Measurements from ENCODE around the gene ATG10.
"Not testable (repeated sequence)": the region's sequence is repeated elsewhere in the genome, so short reads cannot be mapped to it uniquely, and the experiment has no call there.

Gene ATG10

DNA sequence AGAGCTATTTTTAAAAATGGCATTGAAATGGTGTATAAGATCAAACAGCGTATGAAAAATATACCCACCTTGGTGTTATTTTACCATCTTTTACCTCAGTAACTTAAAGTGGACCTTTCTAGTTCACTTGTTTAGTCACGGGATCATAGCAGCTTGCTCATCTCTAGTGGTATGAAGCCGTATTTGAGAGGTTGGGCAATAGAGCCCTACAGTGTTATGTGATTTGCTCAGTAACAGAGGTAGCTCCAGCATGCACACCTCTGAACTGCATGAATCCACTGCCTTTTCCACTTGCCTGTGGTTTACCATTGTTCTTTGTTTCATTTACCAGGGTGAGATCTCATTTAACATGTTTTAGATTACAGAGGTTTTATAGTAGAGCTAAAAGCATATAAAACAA lies 134.4 kb downstream of the ATG10 start:
- Histone ChIP-seq H3K9me3 (ENCODE audit: control insufficient read depth in 5 of 5, low read length in 5 of 5) (no peaks in the 10 kb centered on the region), H3K4me1 (ENCODE audit: control insufficient read depth in 5 of 5, insufficient read depth in 5 of 5, low read length in 5 of 5) (peaks cover 0 to 12% (median 8%) of the 10 kb centered on the region in 5 donors), H3K4me3 (ENCODE audit: low read depth in 1 of 5, low read length in 5 of 5) (no peak overlapping the region), H3K36me3 (ENCODE audit: control insufficient read depth in 5 of 5, insufficient read depth in 5 of 5, low read length in 5 of 5) (no peaks in the 10 kb centered on the region), H3K27ac (ENCODE audit: low read depth, low read length) (no peak overlapping the region), H3K27me3 (ENCODE audit: control insufficient read depth in 5 of 5, insufficient read depth in 4 of 5, low read length in 5 of 5) (no peaks in the 10 kb centered on the region), H3K9ac (ENCODE audit: low read length in 5 of 5) (no peak overlapping the region)

DNA sequence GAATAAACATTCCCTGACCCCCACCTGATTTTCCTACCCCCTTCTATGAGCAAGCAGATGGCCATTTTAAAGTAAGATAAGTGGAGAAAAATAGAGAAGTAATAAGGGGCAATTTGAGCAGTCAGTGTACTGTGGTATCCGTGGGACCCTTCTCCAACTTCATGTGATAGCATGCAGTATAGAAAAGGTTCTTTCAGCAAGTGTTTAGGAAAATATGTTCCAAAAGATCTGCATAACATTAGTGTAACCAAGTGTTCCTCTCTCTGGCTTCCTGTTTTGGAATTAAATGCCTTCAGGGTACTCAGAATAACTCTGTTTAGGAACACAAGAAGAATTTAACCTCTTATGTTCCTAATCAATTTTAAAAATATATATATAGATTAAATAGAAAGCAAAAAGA lies 134.9 kb downstream of the ATG10 start:
- Histone ChIP-seq H3K4me1 (ENCODE audit: control insufficient read depth in 5 of 5, insufficient read depth in 5 of 5, low read length in 5 of 5) (peaks cover 0 to 12% (median 7%) of the 10 kb centered on the region in 5 donors), H3K9me3 (ENCODE audit: control insufficient read depth in 5 of 5, low read length in 5 of 5) (no peaks in the 10 kb centered on the region), H3K27ac (ENCODE audit: low read depth, low read length) (no peak overlapping the region), H3K27me3 (ENCODE audit: control insufficient read depth in 5 of 5, insufficient read depth in 4 of 5, low read length in 5 of 5) (no peaks in the 10 kb centered on the region), H3K9ac (ENCODE audit: low read length in 5 of 5) (no peak overlapping the region), H3K4me3 (ENCODE audit: low read depth in 1 of 5, low read length in 5 of 5) (no peak overlapping the region), H3K36me3 (ENCODE audit: control insufficient read depth in 5 of 5, insufficient read depth in 5 of 5, low read length in 5 of 5) (no peaks in the 10 kb centered on the region)

GRCh38 chr5:82107267-82107666 lies 135.4 kb downstream of the ATG10 start:
- H3K36me3 ChIP-seq (ENCODE audit: control insufficient read depth in 5 of 5, insufficient read depth in 5 of 5, low read length in 5 of 5) = no peaks in the 10 kb centered on the region
- no peak overlapping the region for H3K4me3 ChIP-seq (ENCODE audit: low read depth in 1 of 5, low read length in 5 of 5)
- H3K9ac ChIP-seq (ENCODE audit: low read length in 5 of 5) = no peak overlapping the region
- H3K27ac ChIP-seq (ENCODE audit: low read depth, low read length) = no peak overlapping the region
- H3K4me1 ChIP-seq (ENCODE audit: control insufficient read depth in 5 of 5, insufficient read depth in 5 of 5, low read length in 5 of 5) = peaks cover 0 to 12% (median 7%) of the 10 kb centered on the region in 5 donors
- H3K9me3 ChIP-seq (ENCODE audit: control insufficient read depth in 5 of 5, low read length in 5 of 5) = no peaks in the 10 kb centered on the region
- no peaks in the 10 kb centered on the region for H3K27me3 ChIP-seq (ENCODE audit: control insufficient read depth in 5 of 5, insufficient read depth in 4 of 5, low read length in 5 of 5)

DNA sequence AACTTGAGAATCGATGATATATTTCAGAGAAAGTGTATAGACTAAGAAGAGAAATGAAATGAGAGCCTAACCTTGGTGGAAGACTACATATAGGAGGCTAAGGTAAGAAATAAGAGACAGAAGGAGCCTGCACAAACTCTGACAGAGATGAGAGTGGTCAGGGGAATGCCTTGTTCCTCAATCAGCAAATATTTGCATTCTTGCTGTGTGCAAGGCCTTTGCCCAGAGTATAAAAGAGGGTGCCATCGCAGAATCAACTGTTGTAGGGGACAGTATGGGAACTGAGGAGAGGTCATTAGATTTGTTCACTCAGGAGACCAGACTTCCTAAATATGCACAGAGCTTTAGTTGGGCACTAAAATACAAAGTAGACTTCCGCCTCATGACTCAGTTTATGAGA lies 137.2 kb downstream of the ATG10 start:
- peaks cover 0 to 12% (median 7%) of the 10 kb centered on the region in 5 donors for H3K4me1 ChIP-seq (ENCODE audit: control insufficient read depth in 5 of 5, insufficient read depth in 5 of 5, low read length in 5 of 5)
- H3K27ac ChIP-seq (ENCODE audit: low read depth, low read length) = no peak overlapping the region
- no peaks in the 10 kb centered on the region for H3K27me3 ChIP-seq (ENCODE audit: control insufficient read depth in 5 of 5, insufficient read depth in 4 of 5, low read length in 5 of 5)
- H3K36me3 ChIP-seq (ENCODE audit: control insufficient read depth in 5 of 5, insufficient read depth in 5 of 5, low read length in 5 of 5) = no peaks in the 10 kb centered on the region
- no peaks in the 10 kb centered on the region for H3K9me3 ChIP-seq (ENCODE audit: control insufficient read depth in 5 of 5, low read length in 5 of 5)
- H3K4me3 ChIP-seq (ENCODE audit: low read depth in 1 of 5, low read length in 5 of 5) = no peak overlapping the region
- no peak overlapping the region for H3K9ac ChIP-seq (ENCODE audit: low read length in 5 of 5)

DNA sequence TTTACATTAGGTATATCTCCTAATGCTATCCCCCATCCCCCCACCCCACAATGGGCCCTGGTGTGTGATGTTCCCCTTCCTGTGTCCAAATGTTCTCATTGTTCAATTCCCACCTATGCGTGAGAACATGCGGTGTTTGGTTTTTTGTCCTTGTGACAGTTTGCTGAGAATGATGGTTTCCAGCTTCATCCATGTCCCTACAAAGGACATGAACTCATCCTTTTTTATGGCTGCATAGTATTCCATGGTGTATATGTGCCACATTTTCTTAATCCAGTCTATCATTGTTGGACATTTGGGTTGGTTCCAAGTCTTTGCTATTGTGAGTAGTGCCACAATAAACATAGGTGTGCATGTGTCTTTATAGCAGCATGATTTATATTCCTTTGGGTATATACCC lies 138.1 kb downstream of the ATG10 start:
- not testable (repeated sequence) for H3K9me3 ChIP-seq (ENCODE audit: control insufficient read depth in 5 of 5, low read length in 5 of 5); H3K27ac ChIP-seq (ENCODE audit: low read depth, low read length); H3K9ac ChIP-seq (ENCODE audit: low read length in 5 of 5); H3K36me3 ChIP-seq (ENCODE audit: control insufficient read depth in 5 of 5, insufficient read depth in 5 of 5, low read length in 5 of 5); H3K27me3 ChIP-seq (ENCODE audit: control insufficient read depth in 5 of 5, insufficient read depth in 4 of 5, low read length in 5 of 5); H3K4me3 ChIP-seq (ENCODE audit: low read depth in 1 of 5, low read length in 5 of 5)
- H3K4me1 ChIP-seq (ENCODE audit: control insufficient read depth in 5 of 5, insufficient read depth in 5 of 5, low read length in 5 of 5) = peaks cover 0 to 12% (median 7%) of the 10 kb centered on the region in 5 donors

- no peaks in the 10 kb centered on the region for H3K9me3 ChIP-seq (ENCODE audit: control insufficient read depth in 5 of 5, low read length in 5 of 5)
- H3K4me1 ChIP-seq (ENCODE audit: control insufficient read depth in 5 of 5, insufficient read depth in 5 of 5, low read length in 5 of 5) = peaks cover 0 to 14% (median 11%) of the 10 kb centered on the region in 5 donors
- H3K4me3 ChIP-seq (ENCODE audit: low read depth in 1 of 5, low read length in 5 of 5) = no peak overlapping the region
- no peak overlapping the region for H3K27ac ChIP-seq (ENCODE audit: low read depth, low read length)
- H3K36me3 ChIP-seq (ENCODE audit: control insufficient read depth in 5 of 5, insufficient read depth in 5 of 5, low read length in 5 of 5) = no peaks in the 10 kb centered on the region
- H3K9ac ChIP-seq (ENCODE audit: low read length in 5 of 5) = no peak overlapping the region
- H3K27me3 ChIP-seq (ENCODE audit: control insufficient read depth in 5 of 5, insufficient read depth in 4 of 5, low read length in 5 of 5) = no peaks in the 10 kb centered on the region
These were observed 139.4 kb downstream of the ATG10 start for GRCh38 chr5:82111191-82111590.

- H3K9ac ChIP-seq (ENCODE audit: low read length in 5 of 5) = no peak overlapping the region
- no peak overlapping the region for H3K4me3 ChIP-seq (ENCODE audit: low read depth in 1 of 5, low read length in 5 of 5)
- no peaks in the 10 kb centered on the region for H3K9me3 ChIP-seq (ENCODE audit: control insufficient read depth in 5 of 5, low read length in 5 of 5)
- H3K4me1 ChIP-seq (ENCODE audit: control insufficient read depth in 5 of 5, insufficient read depth in 5 of 5, low read length in 5 of 5) = peaks cover 0 to 6% (median 6%) of the 10 kb centered on the region in 5 donors
- no peaks in the 10 kb centered on the region for H3K27me3 ChIP-seq (ENCODE audit: control insufficient read depth in 5 of 5, insufficient read depth in 4 of 5, low read length in 5 of 5)
- H3K27ac ChIP-seq (ENCODE audit: low read depth, low read length) = no peak overlapping the region
- no peaks in the 10 kb centered on the region for H3K36me3 ChIP-seq (ENCODE audit: control insufficient read depth in 5 of 5, insufficient read depth in 5 of 5, low read length in 5 of 5)
These were observed 144.0 kb downstream of the ATG10 start for GRCh38 chr5:82115858-82116257.

DNA sequence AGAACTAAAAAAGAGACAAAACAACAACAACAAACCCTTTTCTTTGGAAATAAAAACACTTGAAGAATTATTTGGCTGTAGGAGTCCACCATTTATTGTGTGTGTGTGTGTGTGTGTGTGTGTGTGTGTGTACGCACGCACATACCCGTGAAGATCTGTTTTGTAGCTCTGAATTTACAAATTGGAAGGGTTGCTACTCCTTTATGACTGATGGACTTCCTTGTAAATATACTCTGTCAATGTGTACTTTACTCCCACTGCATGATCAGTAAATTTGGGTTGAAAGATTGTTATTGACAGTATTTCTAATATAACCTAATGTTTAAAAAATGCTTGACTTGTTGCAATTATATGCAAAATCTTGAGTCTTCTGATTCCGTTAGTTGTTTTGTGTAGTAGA lies 148.1 kb downstream of the ATG10 start:
- H3K9me3 ChIP-seq (ENCODE audit: control insufficient read depth in 5 of 5, low read length in 5 of 5) = no peaks in the 10 kb centered on the region
- H3K27me3 ChIP-seq (ENCODE audit: control insufficient read depth in 5 of 5, insufficient read depth in 4 of 5, low read length in 5 of 5) = no peaks in the 10 kb centered on the region
- H3K27ac ChIP-seq (ENCODE audit: low read depth, low read length) = no peak overlapping the region
- H3K4me3 ChIP-seq (ENCODE audit: low read depth in 1 of 5, low read length in 5 of 5) = no peak overlapping the region
- H3K4me1 ChIP-seq (ENCODE audit: control insufficient read depth in 5 of 5, insufficient read depth in 5 of 5, low read length in 5 of 5) = peaks cover 0 to 6% (median 6%) of the 10 kb centered on the region in 5 donors
- no peak overlapping the region for H3K9ac ChIP-seq (ENCODE audit: low read length in 5 of 5)
- no peaks in the 10 kb centered on the region for H3K36me3 ChIP-seq (ENCODE audit: control insufficient read depth in 5 of 5, insufficient read depth in 5 of 5, low read length in 5 of 5)

DNA sequence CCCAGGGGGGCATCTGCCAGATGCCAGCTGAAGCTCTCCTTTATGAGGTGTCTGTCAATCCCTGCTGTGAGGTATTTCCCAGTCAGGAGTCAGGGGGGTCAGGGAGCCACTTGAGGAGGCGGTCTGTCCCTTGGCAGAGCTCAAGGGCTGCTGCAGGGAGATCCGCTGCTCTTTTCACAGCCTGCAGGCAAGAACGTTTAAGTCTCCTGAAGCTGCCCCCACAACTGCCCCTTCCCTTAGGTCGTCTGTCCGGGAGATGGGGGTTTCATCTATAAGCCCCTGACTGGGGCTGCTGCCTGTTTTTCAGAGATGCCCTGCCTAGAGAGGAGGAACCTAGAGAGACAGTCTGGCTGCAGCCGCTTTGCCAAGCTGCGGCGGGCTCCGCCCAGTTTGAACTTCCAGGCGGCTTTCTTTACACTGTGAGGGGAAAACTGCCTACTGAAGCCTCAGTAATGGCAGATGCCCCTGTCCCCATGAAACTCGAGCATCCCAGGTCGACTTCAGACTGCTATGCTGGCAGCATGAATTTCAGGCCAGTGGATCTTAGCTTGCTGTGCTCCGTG lies 158.0 kb downstream of the ATG10 start:
- Histone ChIP-seq H3K4me3 (ENCODE audit: low read depth in 1 of 5, low read length in 5 of 5) (no peak overlapping the region), H3K27ac (ENCODE audit: low read depth, low read length) (no peak overlapping the region), H3K27me3 (ENCODE audit: control insufficient read depth in 5 of 5, insufficient read depth in 4 of 5, low read length in 5 of 5) (no peaks in the 10 kb centered on the region), H3K4me1 (ENCODE audit: control insufficient read depth in 5 of 5, insufficient read depth in 5 of 5, low read length in 5 of 5) (no peaks in the 10 kb centered on the region), H3K9me3 (ENCODE audit: control insufficient read depth in 5 of 5, low read length in 5 of 5) (no peaks in the 10 kb centered on the region), H3K36me3 (ENCODE audit: control insufficient read depth in 5 of 5, insufficient read depth in 5 of 5, low read length in 5 of 5) (no peaks in the 10 kb centered on the region), H3K9ac (ENCODE audit: low read length in 5 of 5) (no peak overlapping the region)

DNA sequence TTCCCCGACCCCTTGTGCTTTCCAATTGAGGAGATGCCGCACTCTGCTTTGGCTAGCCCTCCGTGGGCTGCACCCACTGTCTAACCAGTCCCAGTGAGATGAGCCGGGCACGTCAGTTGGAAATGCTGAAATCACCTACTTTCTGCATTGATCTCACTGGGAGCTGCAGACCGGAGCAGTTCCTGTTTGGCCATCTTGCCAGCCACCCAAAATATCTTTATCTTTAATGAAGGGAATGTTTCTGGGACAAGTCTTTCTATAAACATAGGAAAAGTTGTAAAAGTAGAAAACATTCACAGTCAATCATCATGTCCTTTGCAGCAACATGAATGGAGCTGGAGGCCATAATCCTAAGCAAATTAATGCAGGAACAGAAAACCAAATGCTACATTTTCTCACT lies 158.8 kb downstream of the ATG10 start:
- Histone ChIP-seq H3K36me3 (ENCODE audit: control insufficient read depth in 5 of 5, insufficient read depth in 5 of 5, low read length in 5 of 5) (no peaks in the 10 kb centered on the region), H3K9me3 (ENCODE audit: control insufficient read depth in 5 of 5, low read length in 5 of 5) (no peaks in the 10 kb centered on the region), H3K9ac (ENCODE audit: low read length in 5 of 5) (no peak overlapping the region), H3K27ac (ENCODE audit: low read depth, low read length) (no peak overlapping the region), H3K27me3 (ENCODE audit: control insufficient read depth in 5 of 5, insufficient read depth in 4 of 5, low read length in 5 of 5) (no peaks in the 10 kb centered on the region), H3K4me1 (ENCODE audit: control insufficient read depth in 5 of 5, insufficient read depth in 5 of 5, low read length in 5 of 5) (no peaks in the 10 kb centered on the region), H3K4me3 (ENCODE audit: low read depth in 1 of 5, low read length in 5 of 5) (no peak overlapping the region)

DNA sequence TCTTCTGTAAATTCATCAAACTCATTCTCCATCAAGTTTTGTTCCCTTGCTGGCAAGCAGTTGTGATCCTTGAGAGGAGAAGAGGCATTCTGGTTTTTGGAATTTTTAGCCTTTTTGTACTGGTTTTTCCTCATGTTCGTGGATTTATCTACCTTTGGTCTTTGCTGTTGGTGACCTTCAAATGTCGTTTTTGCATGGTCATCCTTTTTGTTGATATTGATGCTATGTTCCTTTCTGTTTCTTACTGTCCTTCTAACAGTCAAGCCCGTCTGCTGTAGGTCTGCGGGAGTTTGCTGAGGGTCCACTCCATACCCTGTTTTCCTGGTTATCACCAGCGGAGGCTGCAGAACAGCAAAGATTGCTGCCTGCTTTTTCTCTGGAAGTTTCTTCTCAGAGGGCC lies 165.4 kb downstream of the ATG10 start:
- no peak overlapping the region for H3K9ac ChIP-seq (ENCODE audit: low read length in 5 of 5)
- no peak overlapping the region for H3K4me3 ChIP-seq (ENCODE audit: low read depth in 1 of 5, low read length in 5 of 5)
- H3K4me1 ChIP-seq (ENCODE audit: control insufficient read depth in 5 of 5, insufficient read depth in 5 of 5, low read length in 5 of 5) = no peaks in the 10 kb centered on the region
- no peaks in the 10 kb centered on the region for H3K27me3 ChIP-seq (ENCODE audit: control insufficient read depth in 5 of 5, insufficient read depth in 4 of 5, low read length in 5 of 5)
- H3K9me3 ChIP-seq (ENCODE audit: control insufficient read depth in 5 of 5, low read length in 5 of 5) = peaks cover 0 to 3% (median 0%) of the 10 kb centered on the region in 5 donors
- no peaks in the 10 kb centered on the region for H3K36me3 ChIP-seq (ENCODE audit: control insufficient read depth in 5 of 5, insufficient read depth in 5 of 5, low read length in 5 of 5)
- H3K27ac ChIP-seq (ENCODE audit: low read depth, low read length) = no peak overlapping the region
